ENCODE results near the gene MRAS.

The MRAS gene

DNA sequence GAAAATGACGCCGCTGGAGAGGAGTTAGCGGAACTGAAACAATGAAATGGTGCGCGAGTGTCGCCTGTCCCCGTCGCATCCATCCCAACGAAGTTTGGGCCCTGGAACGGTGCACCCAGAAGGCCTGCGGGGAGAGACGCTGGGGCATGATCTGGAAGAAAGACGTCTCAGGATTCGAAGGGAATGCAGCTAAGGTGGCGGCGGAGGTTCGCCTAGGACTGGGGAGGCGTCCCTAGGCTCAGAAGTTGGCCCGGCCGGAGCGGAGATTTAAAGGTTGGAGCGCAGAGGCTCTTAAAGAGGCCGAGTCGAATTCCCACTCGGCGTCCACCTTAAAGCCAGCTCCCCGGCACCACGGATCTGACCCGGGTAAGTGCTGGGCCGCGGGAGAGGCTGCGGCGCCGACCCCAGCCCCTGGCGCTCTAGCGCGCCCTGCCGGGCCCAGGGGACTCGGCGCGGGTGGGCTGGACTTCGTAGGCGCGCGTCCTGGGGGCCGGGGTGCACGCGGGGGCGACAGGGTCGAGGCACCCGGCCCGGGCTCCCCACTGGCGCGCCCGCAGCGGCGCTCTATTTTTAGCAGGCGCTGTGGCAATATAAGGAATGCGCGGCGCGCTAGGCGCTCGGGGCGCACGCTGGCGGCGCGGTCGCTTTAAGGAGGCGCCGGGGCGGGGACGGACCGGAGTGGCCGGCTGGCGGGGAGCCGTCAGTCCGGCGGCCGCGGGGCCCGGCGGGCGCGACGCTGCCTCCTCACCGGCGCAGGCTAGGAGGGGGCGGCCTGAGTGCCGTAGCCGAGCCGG is at the start of gene MRAS:
Gene MRAS, plus strand, starts transcription at position 620 of the 794 bp plus-strand sequence. CDS start 24,305 bp downstream, outside the sequence.
- TF ChIP-seq EP300 (IDR thresholded peaks at IDR 0.05; ENCODE audit: borderline replicate concordance) (0 out of 2 replicates have a peak, but pooled peaks have one; percentile 10), CEBPB (IDR thresholded peaks at IDR 0.05) (0 out of 2 replicates have a peak, but pooled peaks have one; percentile 15), MAX (IDR thresholded peaks at IDR 0.05) (peak; percentile 78; the same call in 1 of the 2 replicates), ZBTB7A (IDR thresholded peaks at IDR 0.05; ENCODE audit: low read depth) (peak; percentile 68), NFIC (IDR thresholded peaks at IDR 0.05) (no peak), YY1 (IDR thresholded peaks at IDR 0.05; ENCODE audit: low read depth) (peak; percentile 36; the same call in 1 of the 2 replicates), RAD21 (IDR thresholded peaks at IDR 0.05; ENCODE audit: low read depth) (peak; percentile 24; the same call in 1 of the 2 replicates), TCF12 (IDR thresholded peaks at IDR 0.05; ENCODE audit: low read depth) (no peak), EGR1 (IDR thresholded peaks at IDR 0.05) (0 out of 2 replicates have a peak, but pooled peaks have one; percentile 13), TEAD4 (IDR thresholded peaks at IDR 0.05) (peak; percentile 24; the same call in 1 of the 2 replicates), FOXM1 (IDR thresholded peaks at IDR 0.05; ENCODE audit: borderline replicate concordance, low read depth) (no peak)
- TF ChIP-seq, protein P1, sequence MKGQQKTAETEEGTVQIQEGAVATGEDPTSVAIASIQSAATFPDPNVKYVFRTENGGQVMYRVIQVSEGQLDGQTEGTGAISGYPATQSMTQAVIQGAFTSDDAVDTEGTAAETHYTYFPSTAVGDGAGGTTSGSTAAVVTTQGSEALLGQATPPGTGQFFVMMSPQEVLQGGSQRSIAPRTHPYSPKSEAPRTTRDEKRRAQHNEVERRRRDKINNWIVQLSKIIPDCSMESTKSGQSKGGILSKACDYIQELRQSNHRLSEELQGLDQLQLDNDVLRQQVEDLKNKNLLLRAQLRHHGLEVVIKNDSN (IDR thresholded peaks at IDR 0.05) = no peak
- TF ChIP-seq, protein P2, sequence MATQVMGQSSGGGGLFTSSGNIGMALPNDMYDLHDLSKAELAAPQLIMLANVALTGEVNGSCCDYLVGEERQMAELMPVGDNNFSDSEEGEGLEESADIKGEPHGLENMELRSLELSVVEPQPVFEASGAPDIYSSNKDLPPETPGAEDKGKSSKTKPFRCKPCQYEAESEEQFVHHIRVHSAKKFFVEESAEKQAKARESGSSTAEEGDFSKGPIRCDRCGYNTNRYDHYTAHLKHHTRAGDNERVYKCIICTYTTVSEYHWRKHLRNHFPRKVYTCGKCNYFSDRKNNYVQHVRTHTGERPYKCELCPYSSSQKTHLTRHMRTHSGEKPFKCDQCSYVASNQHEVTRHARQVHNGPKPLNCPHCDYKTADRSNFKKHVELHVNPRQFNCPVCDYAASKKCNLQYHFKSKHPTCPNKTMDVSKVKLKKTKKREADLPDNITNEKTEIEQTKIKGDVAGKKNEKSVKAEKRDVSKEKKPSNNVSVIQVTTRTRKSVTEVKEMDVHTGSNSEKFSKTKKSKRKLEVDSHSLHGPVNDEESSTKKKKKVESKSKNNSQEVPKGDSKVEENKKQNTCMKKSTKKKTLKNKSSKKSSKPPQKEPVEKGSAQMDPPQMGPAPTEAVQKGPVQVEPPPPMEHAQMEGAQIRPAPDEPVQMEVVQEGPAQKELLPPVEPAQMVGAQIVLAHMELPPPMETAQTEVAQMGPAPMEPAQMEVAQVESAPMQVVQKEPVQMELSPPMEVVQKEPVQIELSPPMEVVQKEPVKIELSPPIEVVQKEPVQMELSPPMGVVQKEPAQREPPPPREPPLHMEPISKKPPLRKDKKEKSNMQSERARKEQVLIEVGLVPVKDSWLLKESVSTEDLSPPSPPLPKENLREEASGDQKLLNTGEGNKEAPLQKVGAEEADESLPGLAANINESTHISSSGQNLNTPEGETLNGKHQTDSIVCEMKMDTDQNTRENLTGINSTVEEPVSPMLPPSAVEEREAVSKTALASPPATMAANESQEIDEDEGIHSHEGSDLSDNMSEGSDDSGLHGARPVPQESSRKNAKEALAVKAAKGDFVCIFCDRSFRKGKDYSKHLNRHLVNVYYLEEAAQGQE (IDR thresholded peaks at IDR 0.05; ENCODE audit: low read depth) = no peak

GRCh38 chr3:138300647-138301046 is 47.7 kb upstream of the MRAS start:
- TF ChIP-seq NFIC (IDR thresholded peaks at IDR 0.05) (no peak), TCF12 (IDR thresholded peaks at IDR 0.05; ENCODE audit: low read depth) (no peak), MAX (IDR thresholded peaks at IDR 0.05) (no peak), YY1 (IDR thresholded peaks at IDR 0.05; ENCODE audit: low read depth) (no peak), ZBTB7A (IDR thresholded peaks at IDR 0.05; ENCODE audit: low read depth) (no peak), RAD21 (IDR thresholded peaks at IDR 0.05; ENCODE audit: low read depth) (no peak), TAF1 (IDR thresholded peaks at IDR 0.05; ENCODE audit: low read depth) (no peak), CEBPB (IDR thresholded peaks at IDR 0.05) (no peak), FOXM1 (IDR thresholded peaks at IDR 0.05; ENCODE audit: borderline replicate concordance, low read depth) (no peak), TEAD4 (IDR thresholded peaks at IDR 0.05) (no peak)
- TF ChIP-seq, protein P2 (IDR thresholded peaks at IDR 0.05; ENCODE audit: low read depth) = no peak
- TF ChIP-seq, protein P1 (IDR thresholded peaks at IDR 0.05) = no peak

DNA sequence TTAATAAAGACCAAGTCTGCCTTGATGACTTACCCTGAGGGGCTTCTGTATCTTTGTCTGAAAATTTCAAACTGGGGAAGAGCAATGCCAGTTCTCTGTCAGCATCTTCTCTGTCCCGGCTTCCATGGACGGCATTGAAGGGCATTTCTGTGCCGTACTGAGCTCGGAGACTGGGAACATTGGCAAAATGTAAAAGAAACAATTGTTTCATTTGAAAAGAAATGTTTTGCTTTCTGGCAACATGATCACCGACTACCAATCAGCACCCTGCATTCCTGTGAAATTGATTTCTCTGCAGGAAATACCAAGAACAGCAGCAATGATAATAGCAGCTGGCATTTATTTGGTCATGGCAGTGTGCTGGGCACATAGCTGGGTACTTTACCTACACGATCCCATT is 44.9 kb upstream of the MRAS start:
- no peak for TF ChIP-seq TEAD4 (IDR thresholded peaks at IDR 0.05)
- TF ChIP-seq, protein P2 (IDR thresholded peaks at IDR 0.05; ENCODE audit: low read depth) = no peak
- no peak for TF ChIP-seq ZBTB7A (IDR thresholded peaks at IDR 0.05; ENCODE audit: low read depth)
- no peak for TF ChIP-seq CREB1 (IDR thresholded peaks at IDR 0.05; ENCODE audit: low read depth)
- TF ChIP-seq MAX (IDR thresholded peaks at IDR 0.05) = no peak
- no peak for TF ChIP-seq FOXM1 (IDR thresholded peaks at IDR 0.05; ENCODE audit: borderline replicate concordance, low read depth)
- no peak for TF ChIP-seq EGR1 (IDR thresholded peaks at IDR 0.05)
- TF ChIP-seq TCF12 (IDR thresholded peaks at IDR 0.05; ENCODE audit: low read depth) = no peak
- TF ChIP-seq NFIC (IDR thresholded peaks at IDR 0.05) = no peak
- TF ChIP-seq YY1 (IDR thresholded peaks at IDR 0.05; ENCODE audit: low read depth) = no peak
- no peak for TF ChIP-seq EP300 (IDR thresholded peaks at IDR 0.05; ENCODE audit: borderline replicate concordance)
- no peak for TF ChIP-seq TAF1 (IDR thresholded peaks at IDR 0.05; ENCODE audit: low read depth)
- TF ChIP-seq, protein P1 (IDR thresholded peaks at IDR 0.05) = no peak
